A549 (cell line): ENCODE measurements around the gene FOCAD. TPM values are rescaled to one million over a fixed set of nuclear protein-coding genes. Genes with fewer than 3 reads are reported as not detected.

Experiments used
- ATAC-seq, 2 experiments: fragments of 200-7000 bp in 1 of 2; fragments of >200 bp in 1 of 2; cut with Nextera tagmentation in 1 of 2; cut with Tn5 transposase in 1 of 2; 3 replicates each; pipeline versions ENCODE4 v1.8.0 to v1.9.1; 2018 to 2020; ENCODE audit warnings: mild to moderate bottlenecking in 1 of 2, moderate library complexity in 1 of 2
- CTCF ChIA-PET: fragments of 300-600 bp; sonication (Branson Sonifier 250); formaldehyde crosslinking; extraction: SDS; loops from one replicate; lab custom pipeline; 2021; ENCODE audit warnings: antibody characterized with exemption, inconsistent platforms; lab: Yijun Ruan, JAX
- POLR2A ChIA-PET: fragments of 350-600 bp; formaldehyde crosslinking; extraction: SDS; loops from one replicate; lab custom pipeline; 2021; ENCODE audit warnings: antibody characterized with exemption, inconsistent platforms; lab: Yijun Ruan, JAX
- DNase-seq, 2 experiments: peaks; one replicate each; pipeline versions ENCODE4 v3.0.0 to v3.0.0-alpha.2; 2011 to 2016; ENCODE audit warnings: low read depth in 1 of 2, low spot score in 1 of 2
- FAIRE-seq: peaks from 2 replicates; lab custom pipeline; 2011; peaks lifted over from hg19 to GRCh38; lab: Jason Lieb, UNC
- H3K27ac ChIP-seq, 2 experiments: fragments of >200 bp; sonication (Bioruptor Twin); formaldehyde crosslinking; 3 replicates each; pipeline ENCODE4 v1.5.1; 2016 to 2017
- H3K4me1 ChIP-seq: fragments of >200 bp; sonication (Bioruptor Twin); formaldehyde crosslinking; 3 replicates; pipeline ENCODE4 v1.6.1; 2016
- H3K4me2 ChIP-seq: fragments of >200 bp; sonication (Bioruptor Twin); formaldehyde crosslinking; 3 replicates; pipeline ENCODE4 v1.6.1; 2016
- H3K4me3 ChIP-seq: fragments of >200 bp; sonication (Bioruptor Twin); formaldehyde crosslinking; 3 replicates; pipeline ENCODE4 v1.5.1; 2016
- H3K9me3 ChIP-seq: fragments of >200 bp; sonication (Bioruptor Twin); formaldehyde crosslinking; 3 replicates; pipeline ENCODE4 v1.6.1; 2016
- BHLHE40 ChIP-seq: IDR thresholded peaks from 2 replicates; pipeline ENCODE4 v1.6.1; 2012; ENCODE audit warnings: low read depth, low read length, inconsistent platforms
- CBX2 ChIP-seq: fragments of 200-600 bp; sonication (generic); IDR thresholded peaks from 2 replicates; pipeline ENCODE4 v1.6.1; 2016; ENCODE audit warnings: low read depth, mild to moderate bottlenecking, borderline replicate concordance
- CHD2 ChIP-seq: fragments of 150-350 bp; IDR thresholded peaks from 2 replicates; pipeline ENCODE4 v1.6.1; 2014; ENCODE audit warnings: low read length; ENCODE audit not compliant: partially characterized antibody
- CTCF ChIP-seq: fragments of >200 bp; sonication (Bioruptor Twin); formaldehyde crosslinking; IDR thresholded peaks from 3 replicates; pipeline ENCODE4 v1.5.1; 2016
- EHMT2 ChIP-seq: fragments of 200-600 bp; sonication (generic); IDR thresholded peaks from 2 replicates; pipeline ENCODE4 v1.6.1; 2016; ENCODE audit warnings: antibody characterized with exemption, low read depth, mild to moderate bottlenecking, moderate library complexity
- FOSL2 ChIP-seq, 2 experiments: fragments of 450-650 bp in 1 of 2; fragments of >200 bp in 1 of 2; sonication (Bioruptor Twin) in 1 of 2; formaldehyde crosslinking; IDR thresholded peaks; 2 replicates each; pipeline versions ENCODE4 v1.5.0 to v1.6.1; 2016 to 2020; ENCODE audit warnings: mild to moderate bottlenecking in 1 of 2, moderate library complexity in 1 of 2
- GATA3 ChIP-seq: IDR thresholded peaks from 2 replicates; pipeline ENCODE4 v1.6.1; 2012; ENCODE audit warnings: borderline replicate concordance
- HMGXB4 ChIP-seq: fragments of 250-450 bp; sonication (Bioruptor Pico); IDR thresholded peaks from 2 replicates; pipeline ENCODE4 v1.5.0; 2021; ENCODE audit warnings: mild to moderate bottlenecking, moderate library complexity, borderline replicate concordance
- HOXB5 ChIP-seq: fragments of 250-450 bp; sonication (Bioruptor Pico); IDR thresholded peaks from 2 replicates; pipeline ENCODE4 v1.5.0; 2020; ENCODE audit warnings: mild to moderate bottlenecking, moderate library complexity
- JUN ChIP-seq, 2 experiments: fragments of >200 bp; sonication (Bioruptor Twin); formaldehyde crosslinking; IDR thresholded peaks; 2 replicates in 1 of 2; 3 replicates in 1 of 2; pipeline ENCODE4 v1.6.1; 2016 to 2017
- KDM1A ChIP-seq: fragments of 200-600 bp; sonication (generic); IDR thresholded peaks from 2 replicates; pipeline ENCODE4 v1.6.1; 2016; ENCODE audit warnings: low read depth, mild to moderate bottlenecking
- MAFK ChIP-seq: fragments of 450-650 bp; IDR thresholded peaks from 2 replicates; pipeline ENCODE4 v1.6.1; 2014; ENCODE audit not compliant: partially characterized antibody
- MAX ChIP-seq: IDR thresholded peaks from 2 replicates; pipeline ENCODE4 v1.6.1; 2012
- MAZ ChIP-seq: fragments of 150-350 bp; IDR thresholded peaks from 2 replicates; pipeline ENCODE4 v1.6.1; 2014; ENCODE audit warnings: antibody characterized with exemption, low read depth, low read length, borderline replicate concordance
- PBX3 ChIP-seq: IDR thresholded peaks from 2 replicates; pipeline ENCODE4 v1.6.1; 2012
- RFX5 ChIP-seq: fragments of 450-650 bp; IDR thresholded peaks from 2 replicates; pipeline ENCODE4 v1.7.1; 2014; ENCODE audit warnings: antibody characterized with exemption, mild to moderate bottlenecking, moderate library complexity
- RNF2 ChIP-seq: fragments of 200-600 bp; sonication (generic); IDR thresholded peaks from 2 replicates; pipeline ENCODE4 v1.6.1; 2016; ENCODE audit warnings: low read depth, mild to moderate bottlenecking, antibody characterized with exemption, moderate library complexity, borderline replicate concordance
- SMC3 ChIP-seq: fragments of >200 bp; sonication (Bioruptor Twin); formaldehyde crosslinking; IDR thresholded peaks from 3 replicates; pipeline ENCODE4 v1.6.1; 2018; ENCODE audit warnings: inconsistent platforms
- SREBF2 ChIP-seq: fragments of 450-650 bp; IDR thresholded peaks from 2 replicates; pipeline ENCODE4 v1.6.1; 2014; ENCODE audit warnings: mild to moderate bottlenecking, moderate library complexity
- TP53 ChIP-seq: fragments of 250-450 bp; sonication (Bioruptor Pico); IDR thresholded peaks from 2 replicates; pipeline ENCODE4 v1.5.0; 2021; ENCODE audit warnings: mild to moderate bottlenecking, moderate library complexity
- ZC3H11A ChIP-seq: fragments of 450-650 bp; IDR thresholded peaks from 2 replicates; pipeline ENCODE4 v1.6.1; 2014; ENCODE audit warnings: antibody characterized with exemption, mild to moderate bottlenecking
- ZFP36 ChIP-seq: fragments of 450-650 bp; IDR thresholded peaks from 2 replicates; pipeline ENCODE4 v1.6.1; 2014; ENCODE audit warnings: borderline replicate concordance; ENCODE audit not compliant: partially characterized antibody
- ZSCAN20 ChIP-seq: fragments of 250-450 bp; sonication (Bioruptor Pico); IDR thresholded peaks from 2 replicates; pipeline ENCODE4 v1.8.0; 2022; ENCODE audit warnings: mild to moderate bottlenecking, moderate library complexity
- WGBS: methylation state at CpG from one replicate; pipeline ENCODE4 v1.1.6; 2017; ENCODE audit errors: missing lambda C conversion rate; 5-methylcytosine and 5-hydroxymethylcytosine counted together
- polyA plus RNA-seq, 4 experiments: library from polyadenylated mRNA; depleted of rRNA in 3 of 4; stranded (reverse); fragments of >200 nt; fragmentation: RNase III in 1 of 4; extraction: RNeasy Plus Mini Kit Qiagen cat#74134 plus additional on column Dnase treatment in 1 of 4; gene quantifications; 2 replicates in 3 of 4; 3 replicates in 1 of 4; pipeline ENCODE4 v1.2.3, GENCODE V29; 2011 to 2017

FOCAD gene
- polyA plus RNA-seq, 2 of the 4 experiments (the other 2 are of a cell fraction): 22.0 to 53.8 TPM

- WGBS: 93% methylated on average over 1 of the region's 1 CpG
- H3K4me1 ChIP-seq: no peaks in the 10 kb centered on the region
- no peaks in the 10 kb centered on the region for H3K9me3 ChIP-seq
- no peak overlapping the region for H3K27ac ChIP-seq
- ChIA-PET CTCF (no interaction called here), POLR2A (no interaction called here)
- H3K4me3 ChIP-seq: no peak overlapping the region
- no peak for ATAC-seq
- no peak overlapping the region for H3K4me2 ChIP-seq
- TF ChIP-seq MAX (no peak), KDM1A (no peak), HMGXB4 (CRISPR knock-in tag) (no peak), MAZ (no peak), CHD2 (no peak), BHLHE40 (no peak), GATA3 (no peak), ZFP36 (no peak), RFX5 (no peak), FOSL2 (IDR thresholded peaks at IDR 0.05) (no peak), FOSL2 (CRISPR knock-in tag; IDR thresholded peaks at IDR 0.05) (no peak), HOXB5 (CRISPR knock-in tag) (no peak), CTCF (no peak)
- FAIRE-seq: no peak
- no peak for DNase-seq
Measured at GRCh38 chr9:20713172-20713571, 29.1 kb downstream of the FOCAD start.

- WGBS: 90% methylated on average over 2 of the region's 2 CpGs
- CTCF ChIA-PET: interaction anchor here (0.9 kb wide), 1 partner anchor 90 kb away, joined by 3 read pairs; no protein-coding TSS in a partner anchor
Measured at GRCh38 chr9:20714442-20715415, 30.7 kb downstream of the FOCAD start.

GRCh38 chr9:20722221-20722620 is 38.2 kb downstream of the FOCAD start:
- Histone ChIP-seq H3K4me1 (no peaks in the 10 kb centered on the region), H3K9me3 (no peaks in the 10 kb centered on the region), H3K4me2 (no peak overlapping the region), H3K4me3 (no peak overlapping the region), H3K27ac (no peak overlapping the region)
- FAIRE-seq (no peak), ATAC-seq (no peak), DNase-seq (no peak)
- 88% methylated on average over 1 of the region's 1 CpG for WGBS
- CTCF ChIA-PET: no interaction called here
- TF ChIP-seq RNF2 (no peak), SREBF2 (no peak), MAX (no peak), HOXB5 (CRISPR knock-in tag) (no peak), CTCF (no peak), CHD2 (no peak), MAFK (no peak), PBX3 (no peak), ZSCAN20 (CRISPR knock-in tag) (no peak), CBX2 (no peak), JUN (IDR thresholded peaks at IDR 0.05) (no peak), GATA3 (no peak), SMC3 (no peak), TP53 (CRISPR knock-in tag) (no peak), ZFP36 (no peak), KDM1A (no peak), EHMT2 (no peak)
- POLR2A ChIA-PET: no interaction called here

More at GRCh38 chr9:20714442-20715415, 30.7 kb downstream of the FOCAD start:
- POLR2A ChIA-PET: no interaction called here
- H3K4me3 ChIP-seq: no peak overlapping the region
- DNase-seq: no peak
- no peaks in the 10 kb centered on the region for H3K9me3 ChIP-seq
- no peaks in the 10 kb centered on the region for H3K4me1 ChIP-seq
- H3K4me2 ChIP-seq: no peak overlapping the region
- TF ChIP-seq ZC3H11A (no peak), ZFP36 (peak; percentile 23)
- TF ChIP-seq, all 56 proteins: peak for 1
- no peak for ATAC-seq
- no peak overlapping the region for H3K27ac ChIP-seq
- FAIRE-seq: no peak
